Measurements from ENCODE around the gene FLOT2. TPM values are rescaled to one million over a fixed set of nuclear protein-coding genes. Genes with fewer than 3 reads are reported as not detected.
"Not testable (repeated sequence)": the region's sequence is repeated elsewhere in the genome, so short reads cannot be mapped to it uniquely, and the experiment has no call there.

The FLOT2 gene
- total RNA-seq, 4 donors from 2014 or later: 15.3 to 37.9 (median 28.4) TPM

DNA sequence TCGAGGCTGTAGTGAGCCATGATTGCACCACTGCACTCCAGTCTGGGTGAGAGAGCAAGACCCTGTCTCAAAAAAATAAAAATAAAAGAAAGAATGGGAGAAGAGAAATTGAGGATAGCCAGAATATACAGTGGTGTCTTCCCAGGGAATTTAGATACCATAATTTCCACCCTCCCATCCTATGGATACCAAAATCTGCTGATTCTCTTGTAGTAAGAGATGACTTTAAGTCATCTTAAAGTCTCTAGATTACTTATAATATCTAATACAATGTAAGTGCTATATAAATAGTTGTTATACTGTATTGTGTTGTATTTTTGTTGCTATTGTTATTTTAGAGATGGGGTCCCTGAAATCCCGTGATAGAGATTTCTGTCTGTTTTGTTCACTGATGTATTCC lies 44.2 kb downstream of the FLOT2 start:
- no peaks in the 10 kb centered on the region for H3K27me3 ChIP-seq
- TF ChIP-seq, protein P1, sequence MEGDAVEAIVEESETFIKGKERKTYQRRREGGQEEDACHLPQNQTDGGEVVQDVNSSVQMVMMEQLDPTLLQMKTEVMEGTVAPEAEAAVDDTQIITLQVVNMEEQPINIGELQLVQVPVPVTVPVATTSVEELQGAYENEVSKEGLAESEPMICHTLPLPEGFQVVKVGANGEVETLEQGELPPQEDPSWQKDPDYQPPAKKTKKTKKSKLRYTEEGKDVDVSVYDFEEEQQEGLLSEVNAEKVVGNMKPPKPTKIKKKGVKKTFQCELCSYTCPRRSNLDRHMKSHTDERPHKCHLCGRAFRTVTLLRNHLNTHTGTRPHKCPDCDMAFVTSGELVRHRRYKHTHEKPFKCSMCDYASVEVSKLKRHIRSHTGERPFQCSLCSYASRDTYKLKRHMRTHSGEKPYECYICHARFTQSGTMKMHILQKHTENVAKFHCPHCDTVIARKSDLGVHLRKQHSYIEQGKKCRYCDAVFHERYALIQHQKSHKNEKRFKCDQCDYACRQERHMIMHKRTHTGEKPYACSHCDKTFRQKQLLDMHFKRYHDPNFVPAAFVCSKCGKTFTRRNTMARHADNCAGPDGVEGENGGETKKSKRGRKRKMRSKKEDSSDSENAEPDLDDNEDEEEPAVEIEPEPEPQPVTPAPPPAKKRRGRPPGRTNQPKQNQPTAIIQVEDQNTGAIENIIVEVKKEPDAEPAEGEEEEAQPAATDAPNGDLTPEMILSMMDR (IDR thresholded peaks at IDR 0.05 in 4 of 5, conservative IDR thresholded peaks at IDR 0.05 in 1 of 5): no peak
- no peak for TF ChIP-seq POLR2A (IDR thresholded peaks at IDR 0.05)
- no peaks in the 10 kb centered on the region for H3K9me3 ChIP-seq
- no peak overlapping the region for H3K27ac ChIP-seq
- ATAC-seq (no peak), DNase-seq (no peak)
- intact Hi-C loops (cut with DNase I; ENCODE audit: low total_unique reads): no loop called here
- peaks cover 0 to 18% of the 10 kb centered on the region in 2 donors for H3K36me3 ChIP-seq
- in situ Hi-C loops (cut with MboI; ENCODE audit: low sequenced_read_pairs in 4 of 4): loop anchor here in 3 of 4 donors (10.0 to 25.0 kb wide), 2 partner anchors 88 to 91 kb away; no protein-coding TSS in a partner anchor
- peaks cover 7 to 11% of the 10 kb centered on the region in 2 donors for H3K4me1 ChIP-seq
- no peak overlapping the region for H3K4me3 ChIP-seq

DNA sequence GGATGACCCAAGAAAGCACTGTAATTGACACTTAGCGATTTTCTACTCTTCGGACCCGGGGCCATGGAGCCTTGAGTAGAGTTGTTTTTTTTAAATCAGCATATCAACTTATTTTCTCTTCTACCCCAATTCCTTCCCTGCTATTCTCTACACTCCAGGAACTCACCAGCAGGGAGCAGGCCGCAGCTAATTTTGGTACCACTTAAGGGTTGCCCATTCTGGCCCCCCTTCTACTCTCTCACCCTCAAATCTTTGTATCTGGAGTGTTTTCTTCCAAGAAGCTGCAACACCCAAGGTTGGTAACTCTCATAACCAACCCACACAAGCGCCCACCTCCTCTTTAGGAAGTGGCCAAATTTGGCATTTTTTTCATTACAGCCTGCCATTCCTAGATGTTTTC lies 48.3 kb downstream of the FLOT2 start:
- Histone ChIP-seq H3K4me1 (peaks cover 0 to 3% of the 10 kb centered on the region in 2 donors), H3K36me3 (no peaks in the 10 kb centered on the region), H3K9me3 (no peaks in the 10 kb centered on the region), H3K4me3 (no peak overlapping the region), H3K27ac (no peak overlapping the region), H3K27me3 (no peaks in the 10 kb centered on the region)
- intact Hi-C loops (cut with DNase I; ENCODE audit: low total_unique reads): no loop called here
- TF ChIP-seq, protein P1 (IDR thresholded peaks at IDR 0.05 in 4 of 5, conservative IDR thresholded peaks at IDR 0.05 in 1 of 5): no peak
- TF ChIP-seq POLR2A (IDR thresholded peaks at IDR 0.05): no peak
- no peak for ATAC-seq
- in situ Hi-C loops (cut with MboI; ENCODE audit: low sequenced_read_pairs in 4 of 4): no loop called here
- DNase-seq: no peak

DNA sequence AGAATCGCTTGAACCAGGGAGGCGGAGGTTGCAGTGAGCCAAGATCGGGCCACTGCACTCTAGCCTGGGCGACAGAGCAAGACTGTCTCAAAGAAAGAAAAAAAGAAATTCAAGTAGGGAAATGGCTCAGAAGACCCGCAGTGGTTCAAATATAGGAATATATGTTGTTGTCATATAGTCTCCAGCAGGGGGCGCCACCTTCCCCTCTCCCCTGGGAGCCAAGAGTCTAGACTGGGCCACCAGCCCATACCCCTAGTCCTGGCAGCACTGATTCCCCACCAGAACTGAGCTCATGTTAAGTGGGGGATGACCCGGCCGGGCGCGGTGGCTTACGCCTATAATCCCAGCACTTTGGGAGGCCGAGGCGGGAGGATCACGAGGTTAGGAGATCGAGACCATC lies 48.9 kb downstream of the FLOT2 start:
- H3K36me3 ChIP-seq; H3K27ac ChIP-seq; in situ Hi-C loops (cut with MboI; ENCODE audit: low sequenced_read_pairs in 4 of 4); DNase-seq; ATAC-seq; H3K4me3 ChIP-seq; intact Hi-C loops (cut with DNase I; ENCODE audit: low total_unique reads); H3K4me1 ChIP-seq; H3K27me3 ChIP-seq; H3K9me3 ChIP-seq: not testable (repeated sequence)
- TF ChIP-seq, protein P1 (IDR thresholded peaks at IDR 0.05 in 4 of 5, conservative IDR thresholded peaks at IDR 0.05 in 1 of 5): peak in 2 of 5 experiments; percentile 14 to 39

DNA sequence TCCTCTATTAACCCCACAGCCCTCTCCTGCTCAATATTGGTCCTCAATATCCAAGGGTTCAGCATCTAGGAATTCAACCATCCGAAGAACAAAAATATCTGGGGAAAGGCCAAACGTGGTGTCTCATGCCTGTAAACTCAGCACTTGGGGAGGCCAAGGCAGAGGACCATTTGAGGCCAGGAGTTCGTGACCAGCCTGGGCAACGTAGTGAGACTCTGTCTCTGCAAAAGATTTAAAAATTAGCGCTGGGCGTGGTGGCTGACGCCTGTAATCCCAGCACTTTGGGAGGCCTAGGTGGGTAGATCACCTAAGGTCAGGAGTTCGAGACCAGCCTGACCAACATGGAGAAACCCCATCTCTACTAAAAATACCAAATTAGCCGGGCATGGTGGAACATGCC lies 50.8 kb downstream of the FLOT2 start:
- H3K4me3 ChIP-seq; H3K36me3 ChIP-seq; H3K27ac ChIP-seq; intact Hi-C loops (cut with DNase I; ENCODE audit: low total_unique reads); ATAC-seq; H3K9me3 ChIP-seq; in situ Hi-C loops (cut with MboI; ENCODE audit: low sequenced_read_pairs in 4 of 4); DNase-seq; H3K27me3 ChIP-seq: not testable (repeated sequence)
- H3K4me1 ChIP-seq: peaks cover 3 to 10% of the 10 kb centered on the region in 2 donors

DNA sequence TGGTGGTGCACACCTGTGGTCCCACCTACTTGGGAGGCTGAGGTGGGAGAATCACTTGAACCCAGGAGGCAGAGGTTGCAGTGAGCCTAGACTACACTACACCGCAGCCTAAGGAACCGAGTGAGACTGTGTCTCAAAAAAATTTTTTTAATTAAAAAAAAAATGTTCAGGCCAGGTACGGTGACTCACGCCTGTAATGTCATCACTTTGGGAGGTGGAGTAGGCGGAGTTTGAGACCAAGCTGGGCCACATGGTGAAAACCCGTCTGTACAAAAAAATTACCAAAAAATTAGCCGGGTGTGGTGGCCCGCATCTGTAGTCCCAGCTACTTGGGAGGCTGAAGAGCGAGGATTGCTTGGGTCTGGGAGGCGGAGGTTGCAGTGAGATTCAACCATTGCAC lies 51.3 kb downstream of the FLOT2 start:
- Histone ChIP-seq H3K9me3 (no peaks in the 10 kb centered on the region), H3K4me1 (peaks cover 8 to 15% of the 10 kb centered on the region in 2 donors), H3K36me3 (no peaks in the 10 kb centered on the region), H3K4me3 (no peak overlapping the region), H3K27ac (no peak overlapping the region), H3K27me3 (no peaks in the 10 kb centered on the region)
- DNase-seq (no peak), ATAC-seq (no peak)
- in situ Hi-C loops (cut with MboI; ENCODE audit: low sequenced_read_pairs in 4 of 4) (no loop called here), intact Hi-C loops (cut with DNase I; ENCODE audit: low total_unique reads) (no loop called here)
- TF ChIP-seq, protein P1 (IDR thresholded peaks at IDR 0.05 in 4 of 5, conservative IDR thresholded peaks at IDR 0.05 in 1 of 5): no peak
- TF ChIP-seq POLR2A (IDR thresholded peaks at IDR 0.05): no peak

Measured in gastrocnemius medialis (tissue), 4 donors.